SK-N-SH (cell line): ENCODE data around the gene CYP26B1. TPM values are rescaled to one million over a fixed set of nuclear protein-coding genes. Genes with fewer than 3 reads are reported as not detected.

Source experiments
- CTCF ChIA-PET: fragments of 300-600, 350-600 bp; formaldehyde crosslinking; extraction: SDS; loops from one replicate; lab custom pipeline; 2021; lab: Yijun Ruan, JAX
- POLR2A ChIA-PET: fragments of 350-600 bp; sonication (Branson Sonifier 250); formaldehyde crosslinking; extraction: SDS; loops from one replicate; lab custom pipeline; 2020; ENCODE audit warnings: antibody characterized with exemption, inconsistent platforms; lab: Yijun Ruan, JAX
- DNase-seq: peaks from one replicate; pipeline ENCODE4 v3.0.0; 2012
- H2AFZ ChIP-seq: fragments of 200-600 bp; sonication (generic); 2 replicates; pipeline ENCODE4 v1.8.1; 2016; ENCODE audit warnings: antibody characterized with exemption, mild to moderate bottlenecking, low read depth
- H3F3A ChIP-seq: fragments of 200-600 bp; sonication (generic); replicated peaks from 2 replicates; pipeline ENCODE3; 2016; ENCODE audit warnings: antibody characterized with exemption, mild to moderate bottlenecking; ENCODE audit not compliant: insufficient read depth
- H3K27ac ChIP-seq, 2 experiments: fragments of 200-500 bp in 1 of 2; fragments of 200-600 bp in 1 of 2; sonication (Bioruptor generic) in 1 of 2; sonication (generic), shearing (Covaris generic) in 1 of 2; 2 replicates each; pipeline versions ENCODE4 v1.5.1 to v1.6.1; 2014 to 2016; ENCODE audit warnings: low read depth in 2 of 2, inconsistent platforms in 1 of 2, low read length in 1 of 2, mild to moderate bottlenecking in 1 of 2, mixed read lengths in 1 of 2
- H3K27me3 ChIP-seq: fragments of 200-600 bp; sonication (generic), shearing (Covaris generic); 2 replicates; pipeline ENCODE4 v1.6.1; 2016; ENCODE audit warnings: mixed run types; ENCODE audit not compliant: insufficient read depth
- H3K36me3 ChIP-seq, 2 experiments: fragments of 200-500 bp in 1 of 2; fragments of 200-600 bp in 1 of 2; sonication (Bioruptor generic) in 1 of 2; sonication (generic) in 1 of 2; replicated peaks in 1 of 2; 2 replicates each; pipeline versions ENCODE3 to v1.5.1; 2014 to 2016; ENCODE audit warnings: low read length in 1 of 2, mild to moderate bottlenecking in 1 of 2; ENCODE audit not compliant: insufficient read depth in 2 of 2, control insufficient read depth in 1 of 2
- H3K4me1 ChIP-seq, 2 experiments: fragments of 200-500 bp in 1 of 2; fragments of 200-600 bp in 1 of 2; sonication (Bioruptor generic) in 1 of 2; sonication (generic), shearing (Covaris generic) in 1 of 2; 2 replicates each; pipeline versions ENCODE4 v1.5.1 to v1.6.1; 2014 to 2016; ENCODE audit warnings: low read depth in 1 of 2, low read length in 1 of 2, mixed run types in 1 of 2; ENCODE audit not compliant: insufficient read depth in 2 of 2, control insufficient read depth in 1 of 2
- H3K4me2 ChIP-seq: fragments of 200-600 bp; sonication (generic), shearing (Covaris generic); 2 replicates; pipeline ENCODE4 v1.6.1; 2017; ENCODE audit warnings: mixed run types
- H3K4me3 ChIP-seq, 2 experiments: fragments of 200-500 bp in 1 of 2; fragments of 200-600 bp in 1 of 2; sonication (Bioruptor generic) in 1 of 2; sonication (generic), shearing (Covaris generic) in 1 of 2; 2 replicates each; pipeline versions ENCODE4 v1.5.1 to v1.8.1; 2014 to 2016; ENCODE audit warnings: low read depth in 2 of 2, inconsistent platforms in 1 of 2, low read length in 1 of 2, mild to moderate bottlenecking in 1 of 2, mixed read lengths in 1 of 2, moderate library complexity in 1 of 2
- H3K79me2 ChIP-seq: fragments of 200-600 bp; sonication (generic); 2 replicates; pipeline ENCODE4 v1.8.1; 2017; ENCODE audit warnings: mild to moderate bottlenecking; ENCODE audit not compliant: insufficient read depth
- H3K9ac ChIP-seq: fragments of 200-600 bp; sonication (generic); 2 replicates; pipeline ENCODE4 v1.6.1; 2017; ENCODE audit warnings: mixed run types
- H3K9me2 ChIP-seq: fragments of 200-600 bp; sonication (generic); 2 replicates; pipeline ENCODE4 v1.6.1; 2017; ENCODE audit warnings: mixed run types
- H3K9me3 ChIP-seq: fragments of 200-600 bp; sonication (generic); 2 replicates; pipeline ENCODE4 v1.6.1; 2017; ENCODE audit warnings: mixed run types, mild to moderate bottlenecking, moderate library complexity
- H4K20me1 ChIP-seq: fragments of 200-600 bp; sonication (generic); 2 replicates; pipeline ENCODE4 v1.6.1; 2017; ENCODE audit warnings: mild to moderate bottlenecking, mixed run types; ENCODE audit not compliant: insufficient read depth
- CHD2 ChIP-seq: fragments of 150-350 bp; IDR thresholded peaks from 2 replicates; pipeline ENCODE4 v1.6.1; 2018; ENCODE audit warnings: low read length; ENCODE audit not compliant: partially characterized antibody
- FOXJ3 ChIP-seq: sonication (generic); formaldehyde crosslinking; IDR thresholded peaks from 2 replicates; pipeline ENCODE4 v1.5.1; 2020; ENCODE audit warnings: mild to moderate bottlenecking, missing genetic modification reagents
- MEF2A ChIP-seq: IDR thresholded peaks from 2 replicates; pipeline ENCODE4 v1.4.0; 2012; ENCODE audit warnings: low read depth, borderline replicate concordance
- MXI1 ChIP-seq: IDR thresholded peaks from 2 replicates; pipeline ENCODE4 v1.6.1; 2012; ENCODE audit warnings: mild to moderate bottlenecking, low read depth, low read length, improper control_type of control experiment
- NRF1 ChIP-seq: IDR thresholded peaks from 2 replicates; pipeline ENCODE4 v1.6.1; 2012; ENCODE audit warnings: low read depth, mild to moderate bottlenecking, low read length
- RAD21 ChIP-seq: IDR thresholded peaks from 2 replicates; pipeline ENCODE4 v1.6.1; 2012; ENCODE audit warnings: mild to moderate bottlenecking, low read length
- RCOR1 ChIP-seq: fragments of 150-350 bp; IDR thresholded peaks from 2 replicates; pipeline ENCODE4 v1.6.1; 2017; ENCODE audit warnings: antibody characterized with exemption, low read length
- RXRA ChIP-seq: IDR thresholded peaks from 2 replicates; pipeline ENCODE4 v1.4.0; 2012; ENCODE audit warnings: low read depth, mild to moderate bottlenecking, borderline replicate concordance
- SMC3 ChIP-seq: IDR thresholded peaks from 2 replicates; pipeline ENCODE4 v1.6.1; 2012; ENCODE audit warnings: low read depth, low read length, improper control_type of control experiment
- YY1 ChIP-seq: IDR thresholded peaks from 2 replicates; pipeline ENCODE4 v1.4.0; 2012; ENCODE audit warnings: low read depth, mild to moderate bottlenecking
- WGBS: methylation state at CpG from one replicate; pipeline ENCODE4 v1.1.6; 2017; ENCODE audit warnings: low lambda C conversion rate; 5-methylcytosine and 5-hydroxymethylcytosine counted together
- polyA plus RNA-seq, 3 experiments: library from polyadenylated mRNA; depleted of rRNA; stranded (reverse); fragments of >200 nt; gene quantifications; 2 replicates each; pipeline ENCODE4 v1.2.3, GENCODE V29; 2012
- TF ChIP-seq, protein P1 (sequence below): fragments of 200-600 bp; sonication (generic); IDR thresholded peaks from 2 replicates; pipeline ENCODE4 v1.6.1; 2017; ENCODE audit warnings: antibody characterized with exemption, mild to moderate bottlenecking, moderate library complexity
- TF ChIP-seq, protein P2 (sequence below): IDR thresholded peaks from 2 replicates; pipeline ENCODE4 v1.6.1; 2012; ENCODE audit warnings: mild to moderate bottlenecking, low read depth, low read length, moderate library complexity
- TF ChIP-seq, protein P3 (sequence below): IDR thresholded peaks from 2 replicates; pipeline ENCODE4; 2012
- TF ChIP-seq, protein P4 (sequence below): IDR thresholded peaks from 2 replicates; pipeline ENCODE4 v1.4.0; 2012; ENCODE audit warnings: low read depth

Gene CYP26B1
- polyA plus RNA-seq, 1 of the 3 experiments (the other 2 are of a cell fraction), result 0.33 TPM

DNA sequence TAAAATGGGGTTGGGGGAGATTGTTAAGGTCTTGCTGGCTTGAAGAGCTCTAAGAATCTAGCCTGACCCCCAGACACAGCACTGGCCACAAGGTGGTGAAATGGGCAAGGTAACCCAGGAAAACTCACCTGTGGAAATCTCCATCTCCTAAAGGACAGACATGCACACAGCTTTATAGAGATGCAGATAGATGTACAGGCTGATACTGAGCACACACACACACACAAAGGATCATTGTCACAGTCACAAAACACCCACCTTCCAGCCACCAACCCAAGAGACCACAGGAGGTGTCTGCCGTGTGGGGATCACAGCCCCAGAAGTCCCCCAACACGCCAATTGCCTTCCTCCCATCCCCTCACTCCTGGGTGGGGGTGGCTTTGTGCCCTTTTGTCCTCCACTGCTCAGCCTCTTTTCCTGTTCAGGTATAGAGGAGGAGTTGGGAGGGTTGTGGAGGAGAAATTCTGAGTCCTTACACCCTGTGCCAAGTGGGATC, 3.2 kb upstream of the CYP26B1 start (continued):
- no peak for TF ChIP-seq NRF1
- TF ChIP-seq YY1, result no peak
- TF ChIP-seq, protein P1, sequence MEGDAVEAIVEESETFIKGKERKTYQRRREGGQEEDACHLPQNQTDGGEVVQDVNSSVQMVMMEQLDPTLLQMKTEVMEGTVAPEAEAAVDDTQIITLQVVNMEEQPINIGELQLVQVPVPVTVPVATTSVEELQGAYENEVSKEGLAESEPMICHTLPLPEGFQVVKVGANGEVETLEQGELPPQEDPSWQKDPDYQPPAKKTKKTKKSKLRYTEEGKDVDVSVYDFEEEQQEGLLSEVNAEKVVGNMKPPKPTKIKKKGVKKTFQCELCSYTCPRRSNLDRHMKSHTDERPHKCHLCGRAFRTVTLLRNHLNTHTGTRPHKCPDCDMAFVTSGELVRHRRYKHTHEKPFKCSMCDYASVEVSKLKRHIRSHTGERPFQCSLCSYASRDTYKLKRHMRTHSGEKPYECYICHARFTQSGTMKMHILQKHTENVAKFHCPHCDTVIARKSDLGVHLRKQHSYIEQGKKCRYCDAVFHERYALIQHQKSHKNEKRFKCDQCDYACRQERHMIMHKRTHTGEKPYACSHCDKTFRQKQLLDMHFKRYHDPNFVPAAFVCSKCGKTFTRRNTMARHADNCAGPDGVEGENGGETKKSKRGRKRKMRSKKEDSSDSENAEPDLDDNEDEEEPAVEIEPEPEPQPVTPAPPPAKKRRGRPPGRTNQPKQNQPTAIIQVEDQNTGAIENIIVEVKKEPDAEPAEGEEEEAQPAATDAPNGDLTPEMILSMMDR, result no peak
- TF ChIP-seq, protein P2, sequence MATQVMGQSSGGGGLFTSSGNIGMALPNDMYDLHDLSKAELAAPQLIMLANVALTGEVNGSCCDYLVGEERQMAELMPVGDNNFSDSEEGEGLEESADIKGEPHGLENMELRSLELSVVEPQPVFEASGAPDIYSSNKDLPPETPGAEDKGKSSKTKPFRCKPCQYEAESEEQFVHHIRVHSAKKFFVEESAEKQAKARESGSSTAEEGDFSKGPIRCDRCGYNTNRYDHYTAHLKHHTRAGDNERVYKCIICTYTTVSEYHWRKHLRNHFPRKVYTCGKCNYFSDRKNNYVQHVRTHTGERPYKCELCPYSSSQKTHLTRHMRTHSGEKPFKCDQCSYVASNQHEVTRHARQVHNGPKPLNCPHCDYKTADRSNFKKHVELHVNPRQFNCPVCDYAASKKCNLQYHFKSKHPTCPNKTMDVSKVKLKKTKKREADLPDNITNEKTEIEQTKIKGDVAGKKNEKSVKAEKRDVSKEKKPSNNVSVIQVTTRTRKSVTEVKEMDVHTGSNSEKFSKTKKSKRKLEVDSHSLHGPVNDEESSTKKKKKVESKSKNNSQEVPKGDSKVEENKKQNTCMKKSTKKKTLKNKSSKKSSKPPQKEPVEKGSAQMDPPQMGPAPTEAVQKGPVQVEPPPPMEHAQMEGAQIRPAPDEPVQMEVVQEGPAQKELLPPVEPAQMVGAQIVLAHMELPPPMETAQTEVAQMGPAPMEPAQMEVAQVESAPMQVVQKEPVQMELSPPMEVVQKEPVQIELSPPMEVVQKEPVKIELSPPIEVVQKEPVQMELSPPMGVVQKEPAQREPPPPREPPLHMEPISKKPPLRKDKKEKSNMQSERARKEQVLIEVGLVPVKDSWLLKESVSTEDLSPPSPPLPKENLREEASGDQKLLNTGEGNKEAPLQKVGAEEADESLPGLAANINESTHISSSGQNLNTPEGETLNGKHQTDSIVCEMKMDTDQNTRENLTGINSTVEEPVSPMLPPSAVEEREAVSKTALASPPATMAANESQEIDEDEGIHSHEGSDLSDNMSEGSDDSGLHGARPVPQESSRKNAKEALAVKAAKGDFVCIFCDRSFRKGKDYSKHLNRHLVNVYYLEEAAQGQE, result no peak
- no peak for TF ChIP-seq CHD2
- TF ChIP-seq RXRA, result no peak
- TF ChIP-seq, protein P3, sequence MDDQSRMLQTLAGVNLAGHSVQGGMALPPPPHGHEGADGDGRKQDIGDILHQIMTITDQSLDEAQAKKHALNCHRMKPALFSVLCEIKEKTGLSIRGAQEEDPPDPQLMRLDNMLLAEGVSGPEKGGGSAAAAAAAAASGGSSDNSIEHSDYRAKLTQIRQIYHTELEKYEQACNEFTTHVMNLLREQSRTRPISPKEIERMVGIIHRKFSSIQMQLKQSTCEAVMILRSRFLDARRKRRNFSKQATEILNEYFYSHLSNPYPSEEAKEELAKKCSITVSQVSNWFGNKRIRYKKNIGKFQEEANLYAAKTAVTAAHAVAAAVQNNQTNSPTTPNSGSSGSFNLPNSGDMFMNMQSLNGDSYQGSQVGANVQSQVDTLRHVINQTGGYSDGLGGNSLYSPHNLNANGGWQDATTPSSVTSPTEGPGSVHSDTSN, result no peak
- TF ChIP-seq, all 33 proteins: peak for 0

DNA sequence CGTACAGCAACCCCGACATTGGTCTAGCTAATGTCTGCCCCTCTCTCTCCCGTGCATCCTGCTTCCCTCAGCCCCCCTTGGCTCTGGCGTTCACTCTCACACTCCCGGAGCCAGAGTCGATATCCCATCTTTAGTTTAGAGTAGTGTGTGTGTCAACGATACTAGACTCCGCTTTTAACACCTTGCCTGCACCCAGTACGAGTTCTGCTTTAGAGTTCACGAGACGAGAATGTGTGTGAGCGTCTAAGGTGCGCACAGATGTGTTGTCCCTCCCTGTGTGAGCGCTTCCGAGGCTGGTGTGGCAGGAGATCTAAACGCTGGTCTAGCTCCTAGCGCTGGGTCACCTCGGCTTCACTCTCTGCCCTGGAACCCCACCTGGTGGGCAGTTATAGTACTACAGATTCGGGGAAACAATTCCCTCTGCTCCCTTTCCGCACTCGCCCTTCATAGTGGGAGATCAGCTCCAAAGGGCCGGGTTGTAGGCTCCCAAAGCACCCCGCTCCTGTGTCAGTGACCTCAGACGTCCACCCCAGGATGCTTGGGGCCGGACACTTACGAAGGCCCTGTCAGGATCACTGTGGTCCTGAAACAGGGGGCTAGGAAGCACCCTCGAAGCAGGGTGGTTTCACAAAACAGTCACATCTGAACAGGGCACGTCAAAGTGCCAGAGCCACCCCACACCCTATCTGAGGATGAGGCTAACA, 2.6 kb upstream of the CYP26B1 start:
- WGBS, result under 1% methylated on average over 17 of the region's 28 CpGs
- Histone ChIP-seq H4K20me1 (no peaks in the 10 kb centered on the region), H3K79me2 (no peaks in the 10 kb centered on the region), H3K27me3 (peaks cover 39% of the 10 kb centered on the region), H3K9me2 (no peaks in the 10 kb centered on the region), H2AFZ (peak overlapping the region; percentile 55; the same call in 1 of the 2 replicates), H3K9me3 (no peaks in the 10 kb centered on the region), H3K4me3 (peak overlapping the region; percentile 35 to 43), H3K4me2 (peak overlapping the region; percentile 86), H3K4me1 (peaks cover 5 to 26% of the 10 kb centered on the region in 2 experiments; a peak in 2 of 4 replicates), H3K27ac (no peak overlapping the region), H3F3A (no peaks in the 10 kb centered on the region), H3K36me3 (no peaks in the 10 kb centered on the region), H3K9ac (no peak overlapping the region)
- peak; percentile 87 for DNase-seq
- ChIA-PET CTCF (interaction anchor here (0.5 to 9.0 kb wide), 96 partner anchors 9 to 851 kb away, joined by 3 to 167 read pairs (median 4); no protein-coding TSS in a partner anchor), POLR2A (interaction anchor here (0.7 kb wide), 1 partner anchor 643 kb away, joined by 3 read pairs; no protein-coding TSS in a partner anchor)
- TF ChIP-seq MXI1, result no peak
- TF ChIP-seq, protein P1, result peak; percentile 74
- 0 out of 2 replicates have a peak, but pooled peaks have one; percentile 25 for TF ChIP-seq RCOR1
- TF ChIP-seq, protein P4, sequence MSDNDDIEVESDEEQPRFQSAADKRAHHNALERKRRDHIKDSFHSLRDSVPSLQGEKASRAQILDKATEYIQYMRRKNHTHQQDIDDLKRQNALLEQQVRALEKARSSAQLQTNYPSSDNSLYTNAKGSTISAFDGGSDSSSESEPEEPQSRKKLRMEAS, result no peak
- no peak for TF ChIP-seq FOXJ3
- no peak for TF ChIP-seq MEF2A
- peak; percentile 94 for TF ChIP-seq SMC3
- TF ChIP-seq RAD21, result peak; percentile 88
